GM12873 (cell line): Measurements from ENCODE around the gene RNF207.

ENCODE experiments used
- CTCF ChIP-seq: IDR thresholded peaks from 2 replicates; pipeline ENCODE4 v1.5.1; 2012; ENCODE audit warnings: low read depth, mild to moderate bottlenecking, moderate library complexity, low read length, control low read depth; ENCODE audit not compliant: insufficient read depth; ENCODE audit errors: missing control alignments

The RNF207 gene

GRCh38 chr1:6225651-6226050, 19.7 kb downstream of the RNF207 start:
- no peak for TF ChIP-seq CTCF

- TF ChIP-seq CTCF: no peak
Observed at GRCh38 chr1:6233376-6233775, 27.5 kb downstream of the RNF207 start.

GRCh38 chr1:6234502-6235295, 28.8 kb downstream of the RNF207 start:
- TF ChIP-seq CTCF: no peak

- TF ChIP-seq CTCF: no peak
Observed at GRCh38 chr1:6235296-6235677, 29.4 kb downstream of the RNF207 start.

GRCh38 chr1:6237093-6237492, 31.2 kb downstream of the RNF207 start:
- TF ChIP-seq CTCF: no peak

GRCh38 chr1:6239213-6239752, 33.4 kb downstream of the RNF207 start:
- no peak for TF ChIP-seq CTCF

- TF ChIP-seq CTCF: no peak
Observed at GRCh38 chr1:6239950-6240768, 34.2 kb downstream of the RNF207 start.
